Fibroblast of lung (primary cell): ENCODE measurements around the gene MAPK8IP1. TPM values are rescaled to one million over a fixed set of nuclear protein-coding genes. Genes with fewer than 3 reads are reported as not detected.

Experiments used
- DNase-seq, 2 donors: peaks; one replicate each; pipeline versions ENCODE4 v3.0.0 to v3.0.0-alpha.2; 2010; ENCODE audit warnings: low read depth in 2 of 2
- H2AFZ ChIP-seq: 2 replicates; pipeline ENCODE4 v1.5.1; 2012; ENCODE audit warnings: low read length, control low read depth, inconsistent platforms
- H3K27ac ChIP-seq: 2 replicates; pipeline ENCODE4 v1.5.1; 2011; ENCODE audit warnings: low read length, control low read depth; ENCODE audit not compliant: insufficient read depth
- H3K27me3 ChIP-seq: 2 replicates; pipeline ENCODE4 v1.5.1; 2011; ENCODE audit warnings: mild to moderate bottlenecking, low read length; ENCODE audit not compliant: control insufficient read depth, insufficient read depth
- H3K36me3 ChIP-seq: 2 replicates; pipeline ENCODE4 v1.5.1; 2011; ENCODE audit warnings: low read length; ENCODE audit not compliant: control insufficient read depth, insufficient read depth
- H3K4me1 ChIP-seq: 2 replicates; pipeline ENCODE4 v1.5.1; 2011; ENCODE audit warnings: low read length; ENCODE audit not compliant: control insufficient read depth, insufficient read depth; ENCODE audit errors: extremely low read depth
- H3K4me2 ChIP-seq: 2 replicates; pipeline ENCODE4 v1.5.1; 2011; ENCODE audit warnings: low read length, control low read depth; ENCODE audit not compliant: insufficient read depth; ENCODE audit errors: extremely low read depth
- H3K4me3 ChIP-seq, 4 experiments: fragments of 200-600 bp in 1 of 4; sonication (generic) in 1 of 4; replicated peaks in 1 of 4; 2 replicates each; pipeline ENCODE4 v1.5.1; 2011 to 2016; ENCODE audit warnings: low read length in 4 of 4, low read depth in 3 of 4, mild to moderate bottlenecking in 3 of 4, control low read depth in 2 of 4, inconsistent platforms in 1 of 4, mixed read lengths in 1 of 4; ENCODE audit not compliant: insufficient read depth in 1 of 4; ENCODE audit errors: control extremely low read depth in 1 of 4
- H3K79me2 ChIP-seq: 2 replicates; pipeline ENCODE4 v1.5.1; 2012; ENCODE audit warnings: mild to moderate bottlenecking, low read length, inconsistent platforms; ENCODE audit not compliant: control insufficient read depth, insufficient read depth
- H3K9ac ChIP-seq: 2 replicates; pipeline ENCODE4 v1.5.1; 2011; ENCODE audit warnings: mild to moderate bottlenecking, low read length, control low read depth; ENCODE audit not compliant: insufficient read depth
- H3K9me3 ChIP-seq: 2 replicates; pipeline ENCODE4 v1.5.1; 2012; ENCODE audit warnings: low read depth, low read length; ENCODE audit not compliant: control insufficient read depth, insufficient read depth
- H4K20me1 ChIP-seq: 2 replicates; pipeline ENCODE4 v1.5.1; 2011; ENCODE audit warnings: low read length; ENCODE audit not compliant: control insufficient read depth, insufficient read depth; ENCODE audit errors: extremely low read depth
- CTCF ChIP-seq, 2 donors: IDR thresholded peaks in 1 of 2; conservative IDR thresholded peaks in 1 of 2; 1 replicate in 1 of 2; 2 replicates in 1 of 2; pipeline ENCODE4 v1.5.1; 2011 to 2012; ENCODE audit warnings: low read length in 2 of 2, control low read depth in 1 of 2, inconsistent platforms in 1 of 2, low read depth in 1 of 2, mild to moderate bottlenecking in 1 of 2
- EZH2 ChIP-seq: IDR thresholded peaks from 2 replicates; pipeline ENCODE4 v1.5.1; 2012; ENCODE audit warnings: low read length, control low read depth, mild to moderate bottlenecking; ENCODE audit errors: missing control alignments
- polyA plus RNA-seq, 2 donors: library from polyadenylated mRNA; depleted of rRNA in 1 of 2; stranded (reverse) in 1 of 2; unstranded in 1 of 2; fragments of >200 nt; gene quantifications; 2 replicates each; pipeline ENCODE4 v1.2.1, GENCODE V29; 2011 to 2012; ENCODE audit warnings: missing spikeins in 1 of 2
- total RNA-seq: library from RNA; depleted of rRNA; stranded (reverse); fragments of >200 nt; gene quantifications from 2 replicates; pipeline ENCODE4 v1.2.1, GENCODE V29; 2014

The MAPK8IP1 gene
- total and polyA plus RNA-seq, 2 donors (not counting 1 experiment from before 2014, with no cell fraction given) = 3.8 to 6.6 TPM

GRCh38 chr11:45927332-45927683 is 41.9 kb downstream of the MAPK8IP1 start:
- no peak for DNase-seq
- no peaks in the 10 kb centered on the region for H3K4me1 ChIP-seq
- no peaks in the 10 kb centered on the region for H3K79me2 ChIP-seq
- no peak overlapping the region for H3K4me3 ChIP-seq
- H3K9me3 ChIP-seq = no peaks in the 10 kb centered on the region
- H3K4me2 ChIP-seq = no peak overlapping the region
- no peak overlapping the region for H3K27ac ChIP-seq
- peaks cover 2% of the 10 kb centered on the region for H3K36me3 ChIP-seq
- H3K9ac ChIP-seq = no peak overlapping the region
- H2AFZ ChIP-seq = no peak overlapping the region
- H3K27me3 ChIP-seq = peaks cover 19% of the 10 kb centered on the region
- no peak for TF ChIP-seq EZH2
- TF ChIP-seq CTCF (conservative IDR thresholded peaks at IDR 0.05 in 1 of 2, IDR thresholded peaks at IDR 0.05 in 1 of 2; ENCODE audit: low read depth in 1 of 2, low read length in 2 of 2) = no peak
- no peaks in the 10 kb centered on the region for H4K20me1 ChIP-seq

GRCh38 chr11:45927684-45928413 is 42.4 kb downstream of the MAPK8IP1 start:
- Histone ChIP-seq H3K9me3 (no peaks in the 10 kb centered on the region), H3K4me3 (no peak overlapping the region), H3K4me1 (no peaks in the 10 kb centered on the region), H3K79me2 (no peaks in the 10 kb centered on the region), H3K36me3 (peaks cover 2% of the 10 kb centered on the region), H3K9ac (no peak overlapping the region), H3K27ac (no peak overlapping the region), H3K4me2 (no peak overlapping the region), H4K20me1 (no peaks in the 10 kb centered on the region), H3K27me3 (peaks cover 15% of the 10 kb centered on the region), H2AFZ (no peak overlapping the region)
- no peak for DNase-seq
- TF ChIP-seq CTCF (conservative IDR thresholded peaks at IDR 0.05 in 1 of 2, IDR thresholded peaks at IDR 0.05 in 1 of 2; ENCODE audit: low read depth in 1 of 2, low read length in 2 of 2) (no peak), EZH2 (no peak)

GRCh38 chr11:45928535-45929215 is 43.2 kb downstream of the MAPK8IP1 start:
- Histone ChIP-seq H3K36me3 (peaks cover 2% of the 10 kb centered on the region), H3K4me1 (no peaks in the 10 kb centered on the region), H3K4me3 (no peak overlapping the region), H2AFZ (no peak overlapping the region), H3K27ac (no peak overlapping the region), H4K20me1 (no peaks in the 10 kb centered on the region), H3K79me2 (no peaks in the 10 kb centered on the region), H3K27me3 (peaks cover 8% of the 10 kb centered on the region), H3K4me2 (no peak overlapping the region), H3K9ac (no peak overlapping the region), H3K9me3 (no peaks in the 10 kb centered on the region)
- TF ChIP-seq CTCF (conservative IDR thresholded peaks at IDR 0.05 in 1 of 2, IDR thresholded peaks at IDR 0.05 in 1 of 2; ENCODE audit: low read depth in 1 of 2, low read length in 2 of 2) (no peak), EZH2 (no peak)
- no peak for DNase-seq
